Right lobe of liver (tissue), 6 donors: ENCODE data around the gene STX8. TPM values are rescaled to one million over a fixed set of nuclear protein-coding genes. Genes with fewer than 3 reads are reported as not detected.

ENCODE experiments used
- ATAC-seq, 4 donors: fragments of 200-7000 bp; cut with Tn5 transposase; one replicate each; pipeline ENCODE4 v1.9.1; 2020; ENCODE audit warnings: mild to moderate bottlenecking in 4 of 4, moderate library complexity in 4 of 4
- DNase-seq, 3 donors: peaks; one replicate each; pipeline ENCODE4 v3.0.0-alpha.2; 2020
- H3K27ac ChIP-seq, 3 donors: fragments of 200-600 bp; one replicate each; pipeline ENCODE4 v1.8.0; 2022
- H3K27me3 ChIP-seq, 2 donors: fragments of 200-600 bp; one replicate each; pipeline ENCODE4 v1.8.0; 2022
- H3K36me3 ChIP-seq, 4 donors: fragments of 200-600 bp; sonication (generic) in 1 of 4; one replicate each; pipeline versions ENCODE4 v1.5.1 to v1.8.0; 2017 to 2022; ENCODE audit warnings: control low read depth in 1 of 4
- H3K4me1 ChIP-seq, 4 donors: fragments of 200-600 bp; sonication (generic) in 1 of 4; one replicate each; pipeline versions ENCODE4 v1.5.1 to v1.8.0; 2017 to 2022; ENCODE audit warnings: control low read depth in 1 of 4
- H3K4me3 ChIP-seq, 3 donors: fragments of 200-600 bp; one replicate each; pipeline ENCODE4 v1.8.0; 2022
- H3K9me3 ChIP-seq, 4 donors: fragments of 200-600 bp; sonication (generic) in 1 of 4; one replicate each; pipeline versions ENCODE4 v1.5.1 to v1.8.0; 2017 to 2022; ENCODE audit warnings: control low read depth in 1 of 4
- POLR2A ChIP-seq: fragments of 450-650 bp; IDR thresholded peaks from one replicate; pipeline ENCODE4 v1.6.1; 2017; ENCODE audit warnings: antibody characterized with exemption, mild to moderate bottlenecking
- WGBS: methylation state at CpG from one replicate; pipeline ENCODE4 v1.1.6; 2018; ENCODE audit warnings: low coverage, low lambda C conversion rate; ENCODE audit not compliant: insufficient coverage; ENCODE audit errors: missing lambda C conversion rate; 5-methylcytosine and 5-hydroxymethylcytosine counted together
- intact Hi-C, 2 donors: fragments of 100-400 bp; cut with DNase I; formaldehyde crosslinking; loops; one replicate each; pipeline versions ENCODE4 v1.11.2 to v1.14.1; 2022
- total RNA-seq, 6 experiments: library from RNA; depleted of rRNA in 2 of 6; stranded (reverse); fragments of >200 nt in 2 of 6; fragmentation: NEBNext Ultra II Directional in 3 of 6; extraction: Animal tissue kit (Norgen Biotek cat#: 25700) in 3 of 6; gene quantifications; one replicate each; pipeline versions ENCODE4 v1.1.0 to v1.2.4, GENCODE V29; 2016 to 2023
- TF ChIP-seq, protein P1 (sequence below), 4 donors: fragments of 200-600 bp in 3 of 4; fragments of 450-650 bp in 1 of 4; IDR thresholded peaks; one replicate each; pipeline versions ENCODE4 v1.5.1 to v1.8.0; 2016 to 2022; ENCODE audit warnings: antibody characterized with exemption in 4 of 4, mild to moderate bottlenecking in 2 of 4
- donor health status: DM: no; HTN: yes; CAD: no.
- donor health status: DM: no; HTN: no; CAD: no.
- donor health status: DM: no; HTN: no; CAD: no.
- donor health status: DM: no; HTN: yes; CAD: no.
- donor health status: DM: no; HTN: yes; CAD: no.

Gene STX8
- total RNA-seq, 6 experiments from 2014 or later = 20.6 to 35.3 (median 27.7) TPM

DNA sequence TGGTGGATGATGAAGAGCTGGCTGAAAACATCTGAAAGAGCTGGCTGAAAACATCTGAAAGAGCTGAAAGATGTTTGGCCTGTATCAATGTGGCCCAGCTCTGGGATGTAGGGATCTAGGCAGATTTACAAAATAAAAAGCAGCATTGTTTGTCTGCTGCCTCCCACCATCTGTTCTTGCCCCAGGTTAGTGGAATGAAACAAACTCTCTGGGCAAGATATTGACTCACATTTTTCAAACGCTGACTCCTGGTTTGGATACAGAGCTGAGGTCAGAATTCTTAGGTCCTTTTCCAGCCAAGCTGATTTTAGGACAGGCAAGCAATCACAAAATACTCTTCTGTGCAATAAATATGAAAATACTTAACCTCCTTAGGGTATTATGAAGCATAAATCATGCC is 139.0 kb downstream of the STX8 start:
- H3K27me3 ChIP-seq = no peaks in the 10 kb centered on the region
- WGBS = 90% methylated on average over 1 of the region's 1 CpG
- H3K9me3 ChIP-seq = no peaks in the 10 kb centered on the region
- H3K36me3 ChIP-seq = no peaks in the 10 kb centered on the region
- ATAC-seq (no peak), DNase-seq (no peak)
- intact Hi-C loops = no loop called here
- H3K4me3 ChIP-seq = no peak overlapping the region
- no peak overlapping the region for H3K27ac ChIP-seq
- no peaks in the 10 kb centered on the region for H3K4me1 ChIP-seq
- TF ChIP-seq, protein P1, sequence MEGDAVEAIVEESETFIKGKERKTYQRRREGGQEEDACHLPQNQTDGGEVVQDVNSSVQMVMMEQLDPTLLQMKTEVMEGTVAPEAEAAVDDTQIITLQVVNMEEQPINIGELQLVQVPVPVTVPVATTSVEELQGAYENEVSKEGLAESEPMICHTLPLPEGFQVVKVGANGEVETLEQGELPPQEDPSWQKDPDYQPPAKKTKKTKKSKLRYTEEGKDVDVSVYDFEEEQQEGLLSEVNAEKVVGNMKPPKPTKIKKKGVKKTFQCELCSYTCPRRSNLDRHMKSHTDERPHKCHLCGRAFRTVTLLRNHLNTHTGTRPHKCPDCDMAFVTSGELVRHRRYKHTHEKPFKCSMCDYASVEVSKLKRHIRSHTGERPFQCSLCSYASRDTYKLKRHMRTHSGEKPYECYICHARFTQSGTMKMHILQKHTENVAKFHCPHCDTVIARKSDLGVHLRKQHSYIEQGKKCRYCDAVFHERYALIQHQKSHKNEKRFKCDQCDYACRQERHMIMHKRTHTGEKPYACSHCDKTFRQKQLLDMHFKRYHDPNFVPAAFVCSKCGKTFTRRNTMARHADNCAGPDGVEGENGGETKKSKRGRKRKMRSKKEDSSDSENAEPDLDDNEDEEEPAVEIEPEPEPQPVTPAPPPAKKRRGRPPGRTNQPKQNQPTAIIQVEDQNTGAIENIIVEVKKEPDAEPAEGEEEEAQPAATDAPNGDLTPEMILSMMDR (IDR thresholded peaks at IDR 0.05) = no peak
- TF ChIP-seq POLR2A = no peak

DNA sequence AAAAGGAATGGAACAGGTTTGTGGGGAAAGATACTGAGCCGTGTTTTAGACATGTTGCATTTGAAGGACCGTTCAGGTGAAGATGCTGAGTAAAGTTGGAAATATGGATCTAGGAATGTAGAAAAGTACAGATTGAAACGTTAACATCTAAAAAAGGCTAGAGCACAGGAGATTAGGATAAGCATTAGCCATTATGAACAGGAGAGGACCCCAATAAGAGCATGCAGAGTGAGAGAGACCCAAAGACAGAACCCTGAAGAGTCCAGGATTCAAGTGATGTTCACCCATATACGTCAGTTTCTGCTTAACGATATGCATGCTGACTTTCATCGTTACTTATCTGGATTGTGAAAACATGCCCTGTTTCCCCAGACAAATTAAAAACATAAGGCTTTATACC is 140.5 kb downstream of the STX8 start:
- TF ChIP-seq, protein P1 (IDR thresholded peaks at IDR 0.05) = no peak
- no peak for TF ChIP-seq POLR2A
- no peak overlapping the region for H3K4me3 ChIP-seq
- no peak overlapping the region for H3K27ac ChIP-seq
- H3K4me1 ChIP-seq = no peaks in the 10 kb centered on the region
- no peak for ATAC-seq
- DNase-seq = no peak
- no peaks in the 10 kb centered on the region for H3K9me3 ChIP-seq
- H3K27me3 ChIP-seq = no peaks in the 10 kb centered on the region
- no peaks in the 10 kb centered on the region for H3K36me3 ChIP-seq
- WGBS = 96% methylated on average over 6 of the region's 6 CpGs
- intact Hi-C loops = no loop called here

DNA sequence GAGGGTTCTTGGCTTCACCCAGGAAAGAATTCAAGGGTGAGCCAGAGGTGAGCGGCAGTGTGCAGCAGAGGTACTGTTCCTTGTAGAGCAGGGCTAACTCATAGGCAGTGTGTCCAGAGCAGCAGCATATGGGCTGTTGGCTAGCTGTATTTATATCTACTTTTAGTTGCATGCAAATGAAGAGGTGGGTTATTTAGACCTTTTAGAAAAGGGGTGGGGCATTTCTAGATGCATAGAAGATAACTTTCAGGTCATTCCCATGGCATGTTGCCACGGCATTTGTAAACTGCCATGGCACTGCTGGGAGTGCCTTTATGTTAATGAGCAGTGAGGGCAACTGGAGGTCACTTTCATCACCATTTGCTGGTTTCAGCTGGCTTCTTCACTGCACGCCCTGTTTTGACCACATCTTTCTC is 141.0 kb downstream of the STX8 start:
- H3K4me1 ChIP-seq = no peaks in the 10 kb centered on the region
- no peak overlapping the region for H3K27ac ChIP-seq
- no peaks in the 10 kb centered on the region for H3K27me3 ChIP-seq
- intact Hi-C loops = no loop called here
- no peak for TF ChIP-seq POLR2A
- TF ChIP-seq, protein P1 (IDR thresholded peaks at IDR 0.05) = no peak
- ATAC-seq (no peak), DNase-seq (no peak)
- no peaks in the 10 kb centered on the region for H3K36me3 ChIP-seq
- 90% methylated on average over 2 of the region's 3 CpGs for WGBS
- H3K9me3 ChIP-seq = no peaks in the 10 kb centered on the region
- no peak overlapping the region for H3K4me3 ChIP-seq

DNA sequence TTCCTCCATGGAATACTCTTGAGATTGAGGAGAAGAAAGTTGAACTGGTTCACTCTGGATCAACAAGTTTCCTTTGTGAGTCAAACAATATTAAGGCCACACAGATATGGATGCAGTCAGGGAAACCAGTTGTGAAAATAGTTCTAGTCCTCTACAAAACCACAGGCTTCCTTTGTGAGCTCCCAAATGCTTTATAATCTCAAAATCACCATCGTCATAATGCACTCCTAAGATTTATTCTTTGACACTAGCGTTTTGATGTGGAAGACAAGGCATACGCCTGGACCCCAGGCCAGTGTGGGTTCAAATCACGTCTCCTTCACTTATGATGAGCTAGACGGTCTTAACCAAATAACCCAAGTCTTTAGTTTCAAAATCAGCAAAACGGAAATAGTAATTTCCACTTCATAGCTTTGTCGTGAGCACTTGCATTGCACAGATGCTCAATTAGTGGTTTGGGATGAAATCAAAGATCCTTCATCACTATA is 142.6 kb downstream of the STX8 start:
- H3K27ac ChIP-seq = no peak overlapping the region
- TF ChIP-seq POLR2A = no peak
- TF ChIP-seq, protein P1 (IDR thresholded peaks at IDR 0.05) = no peak
- H3K27me3 ChIP-seq = no peaks in the 10 kb centered on the region
- 78% methylated on average over 7 of the region's 7 CpGs for WGBS
- H3K9me3 ChIP-seq = no peaks in the 10 kb centered on the region
- no peaks in the 10 kb centered on the region for H3K4me1 ChIP-seq
- no peak for DNase-seq
- H3K36me3 ChIP-seq = no peaks in the 10 kb centered on the region
- no peak for ATAC-seq
- H3K4me3 ChIP-seq = no peak overlapping the region
- intact Hi-C loops = no loop called here
